ENCODE results near the gene ADAMTSL1. TPM values are rescaled to one million over a fixed set of nuclear protein-coding genes. Genes with fewer than 3 reads are reported as not detected.

The ADAMTSL1 gene
- total RNA-seq, 1 experiment from 2014 or later, result 2.2 TPM

- peak; percentile 94 for DNase-seq (ENCODE audit: low read depth)
Observed at GRCh38 chr9:18459962-18460584, 13.9 kb upstream of the ADAMTSL1 start.

GRCh38 chr9:18461496-18461895, 12.5 kb upstream of the ADAMTSL1 start:
- DNase-seq (ENCODE audit: low read depth), result no peak

GRCh38 chr9:18463991-18464390, 10.0 kb upstream of the ADAMTSL1 start:
- peak; percentile 63 for DNase-seq (ENCODE audit: low read depth)

GRCh38 chr9:18466101-18466500, 7.9 kb upstream of the ADAMTSL1 start:
- DNase-seq (ENCODE audit: low read depth), result no peak

- DNase-seq (ENCODE audit: low read depth), result no peak
Observed at GRCh38 chr9:18467696-18468095, 6.3 kb upstream of the ADAMTSL1 start.

GRCh38 chr9:18472435-18472834, 1.5 kb upstream of the ADAMTSL1 start:
- DNase-seq (ENCODE audit: low read depth), result no peak

- DNase-seq (ENCODE audit: low read depth), result no peak
Observed at GRCh38 chr9:18472841-18473251, 1.1 kb upstream of the ADAMTSL1 start.

GRCh38 chr9:18474783-18475182, 830 bp downstream of the ADAMTSL1 start:
- no peak for DNase-seq (ENCODE audit: low read depth)

- DNase-seq (ENCODE audit: low read depth), result no peak
Observed at GRCh38 chr9:18477121-18477660, 3.2 kb downstream of the ADAMTSL1 start.

- no peak for DNase-seq (ENCODE audit: low read depth)
Observed at GRCh38 chr9:18477719-18478118, 3.8 kb downstream of the ADAMTSL1 start.

- DNase-seq (ENCODE audit: low read depth), result no peak
Observed at GRCh38 chr9:18478501-18479361, 4.8 kb downstream of the ADAMTSL1 start.

GRCh38 chr9:18479405-18479804, 5.5 kb downstream of the ADAMTSL1 start:
- no peak for DNase-seq (ENCODE audit: low read depth)

GRCh38 chr9:18480662-18481093, 6.7 kb downstream of the ADAMTSL1 start:
- peak; percentile 61 for DNase-seq (ENCODE audit: low read depth)

GRCh38 chr9:18482371-18482770, 8.4 kb downstream of the ADAMTSL1 start:
- no peak for DNase-seq (ENCODE audit: low read depth)

GRCh38 chr9:18485714-18486113, 11.8 kb downstream of the ADAMTSL1 start:
- DNase-seq (ENCODE audit: low read depth), result no peak

- no peak for DNase-seq (ENCODE audit: low read depth)
Observed at GRCh38 chr9:18487611-18488010, 13.7 kb downstream of the ADAMTSL1 start.

- no peak for DNase-seq (ENCODE audit: low read depth)
Observed at GRCh38 chr9:18488886-18489285, 14.9 kb downstream of the ADAMTSL1 start.

- DNase-seq (ENCODE audit: low read depth), result peak; percentile 42
Observed at GRCh38 chr9:18489861-18490260, 15.9 kb downstream of the ADAMTSL1 start.

GRCh38 chr9:18490641-18491370, 16.9 kb downstream of the ADAMTSL1 start:
- DNase-seq (ENCODE audit: low read depth), result peak; percentile 100

GRCh38 chr9:18492612-18493011, 18.7 kb downstream of the ADAMTSL1 start:
- DNase-seq (ENCODE audit: low read depth), result peak; percentile 63

- peak; percentile 68 for DNase-seq (ENCODE audit: low read depth)
Observed at GRCh38 chr9:18493451-18493993, 19.6 kb downstream of the ADAMTSL1 start.
